Measurements from ENCODE around the gene MCF2L.
"Not testable (repeated sequence)": the region's sequence is repeated elsewhere in the genome, so short reads cannot be mapped to it uniquely, and the experiment has no call there.

MCF2L gene

GRCh38 chr13:113111821-113112220 lies 142.8 kb downstream of the MCF2L start:
- in situ Hi-C loops (cut with MboI; ENCODE audit: low pct_unique_long_range_greater_than_20kb, low sequenced_read_pairs); DNase-seq: not testable (repeated sequence)

GRCh38 chr13:113112475-113112874 lies 143.5 kb downstream of the MCF2L start:
- DNase-seq; in situ Hi-C loops (cut with MboI; ENCODE audit: low pct_unique_long_range_greater_than_20kb, low sequenced_read_pairs): not testable (repeated sequence)

GRCh38 chr13:113112893-113113845 lies 144.2 kb downstream of the MCF2L start:
- DNase-seq, result no peak
- in situ Hi-C loops (cut with MboI; ENCODE audit: low pct_unique_long_range_greater_than_20kb, low sequenced_read_pairs), result no loop called here

GRCh38 chr13:113113846-113114271 lies 144.8 kb downstream of the MCF2L start:
- DNase-seq, result no peak
- in situ Hi-C loops (cut with MboI; ENCODE audit: low pct_unique_long_range_greater_than_20kb, low sequenced_read_pairs), result no loop called here

GRCh38 chr13:113114511-113115362 lies 145.7 kb downstream of the MCF2L start:
- in situ Hi-C loops (cut with MboI; ENCODE audit: low pct_unique_long_range_greater_than_20kb, low sequenced_read_pairs), result no loop called here
- no peak for DNase-seq

GRCh38 chr13:113115363-113116205 lies 146.6 kb downstream of the MCF2L start:
- in situ Hi-C loops (cut with MboI; ENCODE audit: low pct_unique_long_range_greater_than_20kb, low sequenced_read_pairs), result no loop called here
- DNase-seq, result no peak

- in situ Hi-C loops (cut with MboI; ENCODE audit: low pct_unique_long_range_greater_than_20kb, low sequenced_read_pairs), result no loop called here
- no peak for DNase-seq
Observed at GRCh38 chr13:113116206-113116800, 147.3 kb downstream of the MCF2L start.

GRCh38 chr13:113116871-113117271 lies 147.9 kb downstream of the MCF2L start:
- in situ Hi-C loops (cut with MboI; ENCODE audit: low pct_unique_long_range_greater_than_20kb, low sequenced_read_pairs), result no loop called here
- DNase-seq, result no peak

GRCh38 chr13:113117335-113117872 lies 148.4 kb downstream of the MCF2L start:
- in situ Hi-C loops (cut with MboI; ENCODE audit: low pct_unique_long_range_greater_than_20kb, low sequenced_read_pairs), result no loop called here
- no peak for DNase-seq

- in situ Hi-C loops (cut with MboI; ENCODE audit: low pct_unique_long_range_greater_than_20kb, low sequenced_read_pairs), result no loop called here
Observed at GRCh38 chr13:113117911-113118260, 148.9 kb downstream of the MCF2L start.

GRCh38 chr13:113118261-113119021 lies 149.4 kb downstream of the MCF2L start:
- no peak for DNase-seq
- in situ Hi-C loops (cut with MboI; ENCODE audit: low pct_unique_long_range_greater_than_20kb, low sequenced_read_pairs), result no loop called here

More at GRCh38 chr13:113117911-113118260, 148.9 kb downstream of the MCF2L start:
- no peak for DNase-seq

GRCh38 chr13:113119166-113119821 lies 150.3 kb downstream of the MCF2L start:
- in situ Hi-C loops (cut with MboI; ENCODE audit: low pct_unique_long_range_greater_than_20kb, low sequenced_read_pairs), result no loop called here
- no peak for DNase-seq

- DNase-seq, result no peak
- in situ Hi-C loops (cut with MboI; ENCODE audit: low pct_unique_long_range_greater_than_20kb, low sequenced_read_pairs), result no loop called here
Observed at GRCh38 chr13:113119822-113120189, 150.8 kb downstream of the MCF2L start.

GRCh38 chr13:113120300-113121182 lies 151.5 kb downstream of the MCF2L start:
- in situ Hi-C loops (cut with MboI; ENCODE audit: low pct_unique_long_range_greater_than_20kb, low sequenced_read_pairs), result no loop called here
- no peak for DNase-seq

GRCh38 chr13:113121183-113121927 lies 152.3 kb downstream of the MCF2L start:
- no peak for DNase-seq
- in situ Hi-C loops (cut with MboI; ENCODE audit: low pct_unique_long_range_greater_than_20kb, low sequenced_read_pairs), result no loop called here

- no peak for DNase-seq
- in situ Hi-C loops (cut with MboI; ENCODE audit: low pct_unique_long_range_greater_than_20kb, low sequenced_read_pairs), result no loop called here
Observed at GRCh38 chr13:113121928-113122471, 153.0 kb downstream of the MCF2L start.
